Liver (tissue), 9 donors: Measurements from ENCODE around the gene SIT1. TPM values are rescaled to one million over a fixed set of nuclear protein-coding genes. Genes with fewer than 3 reads are reported as not detected.

Experiments
- DNase-seq: peaks from one replicate; pipeline ENCODE4 v3.0.0-alpha.2; 2017; ENCODE audit warnings: low spot score
- H3K27ac ChIP-seq, 2 donors: one replicate each; pipeline ENCODE4 v1.7.0; 2013; ENCODE audit warnings: inconsistent platforms in 2 of 2, low read length in 2 of 2, control low read depth in 1 of 2, low read depth in 1 of 2, mild to moderate bottlenecking in 1 of 2
- H3K27me3 ChIP-seq, 4 donors: one replicate each; pipeline versions ENCODE4 v1.6.1 to v1.7.0; 2013; ENCODE audit warnings: low read length in 3 of 4, inconsistent platforms in 1 of 4, mild to moderate bottlenecking in 1 of 4, moderate library complexity in 1 of 4; ENCODE audit not compliant: control insufficient read depth in 4 of 4, insufficient read depth in 4 of 4
- H3K36me3 ChIP-seq, 4 donors: one replicate each; pipeline versions ENCODE4 v1.6.1 to v1.7.0; 2013; ENCODE audit warnings: low read length in 3 of 4, mild to moderate bottlenecking in 3 of 4, low read depth in 1 of 4, moderate library complexity in 1 of 4; ENCODE audit not compliant: control insufficient read depth in 4 of 4, insufficient read depth in 3 of 4
- H3K4me1 ChIP-seq, 4 donors: one replicate each; pipeline versions ENCODE4 v1.6.1 to v1.7.0; 2013; ENCODE audit warnings: low read length in 3 of 4, mild to moderate bottlenecking in 3 of 4, moderate library complexity in 1 of 4; ENCODE audit not compliant: control insufficient read depth in 4 of 4, insufficient read depth in 4 of 4
- H3K4me3 ChIP-seq, 3 donors: one replicate each; pipeline versions ENCODE4 v1.6.1 to v1.7.0; 2013; ENCODE audit warnings: low read length in 3 of 3, control low read depth in 1 of 3, low read depth in 1 of 3, mild to moderate bottlenecking in 1 of 3
- H3K9ac ChIP-seq, 2 donors: one replicate each; pipeline ENCODE4 v1.7.0; 2013; ENCODE audit warnings: low read length in 2 of 2, mild to moderate bottlenecking in 2 of 2, moderate library complexity in 2 of 2, control low read depth in 1 of 2, low read depth in 1 of 2
- H3K9me3 ChIP-seq, 4 donors: one replicate each; pipeline versions ENCODE4 v1.6.1 to v1.7.0; 2013; ENCODE audit warnings: low read length in 3 of 4; ENCODE audit not compliant: control insufficient read depth in 4 of 4
- FOXA1 ChIP-seq: IDR thresholded peaks from 2 replicates; pipeline ENCODE4 v1.6.1; 2016; ENCODE audit warnings: antibody characterized with exemption
- FOXA2 ChIP-seq: IDR thresholded peaks from 2 replicates; pipeline ENCODE4 v1.6.1; 2016; ENCODE audit warnings: antibody characterized with exemption
- GABPA ChIP-seq, 2 donors: IDR thresholded peaks in 1 of 2; conservative IDR thresholded peaks in 1 of 2; 2 replicates each; pipeline ENCODE4 v1.6.1; 2016; ENCODE audit warnings: antibody characterized with exemption in 2 of 2, mild to moderate bottlenecking in 1 of 2, moderate library complexity in 1 of 2
- HNF4A ChIP-seq, 2 donors: conservative IDR thresholded peaks; 2 replicates each; pipeline ENCODE4 v1.6.1; 2016; ENCODE audit warnings: antibody characterized with exemption in 2 of 2, mild to moderate bottlenecking in 2 of 2
- HNF4G ChIP-seq: IDR thresholded peaks from 2 replicates; pipeline ENCODE4 v1.6.1; 2016; ENCODE audit warnings: antibody characterized with exemption
- JUND ChIP-seq, 2 donors: IDR thresholded peaks; 2 replicates each; pipeline ENCODE4 v1.6.1; 2016; ENCODE audit warnings: antibody characterized with exemption in 2 of 2
- MAX ChIP-seq: IDR thresholded peaks from 2 replicates; pipeline ENCODE4 v1.6.1; 2016; ENCODE audit warnings: antibody characterized with exemption
- NR2F2 ChIP-seq: IDR thresholded peaks from 2 replicates; pipeline ENCODE4 v1.6.1; 2016; ENCODE audit warnings: antibody characterized with exemption
- RAD21 ChIP-seq, 2 donors: IDR thresholded peaks; 2 replicates each; pipeline ENCODE4 v1.6.1; 2016; ENCODE audit warnings: antibody characterized with exemption in 2 of 2, mild to moderate bottlenecking in 2 of 2
- REST ChIP-seq: IDR thresholded peaks from 2 replicates; pipeline ENCODE4 v1.6.1; 2016; ENCODE audit warnings: antibody characterized with exemption, mild to moderate bottlenecking
- RXRA ChIP-seq, 2 donors: IDR thresholded peaks; 2 replicates each; pipeline ENCODE4 v1.6.1; 2017 to 2018; ENCODE audit warnings: antibody characterized with exemption in 2 of 2, mild to moderate bottlenecking in 1 of 2
- SP1 ChIP-seq: IDR thresholded peaks from 2 replicates; pipeline ENCODE4 v1.6.1; 2018; ENCODE audit warnings: antibody characterized with exemption, mild to moderate bottlenecking
- TAF1 ChIP-seq: conservative IDR thresholded peaks from 2 replicates; pipeline ENCODE4 v1.6.1; 2016; ENCODE audit warnings: antibody characterized with exemption, mild to moderate bottlenecking
- WGBS: extraction: QIAGEN DNeasy Blood & Tissue Kit; methylation state at CpG from one replicate; pipeline ENCODE4 v1.1.7; 2013; 5-methylcytosine and 5-hydroxymethylcytosine counted together
- polyA plus RNA-seq, 2 donors: library from polyadenylated mRNA; stranded (reverse) in 1 of 2; unstranded in 1 of 2; fragments of 200-250 nt in 1 of 2; fragments of >200 nt in 1 of 2; fragmentation: Nextera tagmentation in 1 of 2; extraction: Ambion mirVana in 1 of 2; gene quantifications; one replicate each; pipeline versions ENCODE4 v1.2.1 to v1.2.3, GENCODE V29; 2013 to 2015
- total RNA-seq, 2 donors: library from RNA; depleted of rRNA; stranded (reverse); fragments of >200 nt; gene quantifications; one replicate each; pipeline ENCODE4 v1.2.3, GENCODE V29; 2014
- TF ChIP-seq, protein P1 (sequence below): IDR thresholded peaks from 2 replicates; pipeline ENCODE4 v1.6.1; 2016; ENCODE audit warnings: antibody characterized with exemption
- TF ChIP-seq, protein P2 (sequence below): fragments of 150-350 bp; IDR thresholded peaks from 2 replicates; pipeline ENCODE4 v1.5.1; 2017; ENCODE audit warnings: improper control_type of control experiment, low read depth, low read length; ENCODE audit not compliant: missing input control
- donor health status: healthy.
- donor health status: healthy.
- donor health status: healthy.
- donor health status: healthy.
- donor health status: healthy.

The SIT1 gene
- total and polyA plus RNA-seq, 4 donors: 0.17 to 1.1 (median 0.34) TPM

GRCh38 chr9:35664531-35665470 lies 14.1 kb upstream of the SIT1 start, which contains the start of gene ARHGEF39:
TSS of gene ARHGEF39 (minus strand) at chr9:35665195. CDS start at chr9:35665169, 26 bp downstream.
- H3K4me3 ChIP-seq: peak within 1 kb of the TSS in 2 of 3 donors; percentile 50 to 60
- peaks cover 5 to 28% (median 19%) of the 10 kb centered on the region in 4 donors for H3K4me1 ChIP-seq
- H3K27ac ChIP-seq: peak within 1 kb of the TSS in 1 of 2 donors; percentile 31
- no peaks in the 10 kb centered on the region for H3K36me3 ChIP-seq
- H3K27me3 ChIP-seq: no peaks in the 10 kb centered on the region
- WGBS: 8% methylated on average over 58 of the region's 58 CpGs
- H3K9ac ChIP-seq: peak within 1 kb of the TSS; percentile 26 to 55
- no peaks in the 10 kb centered on the region for H3K9me3 ChIP-seq
- DNase-seq: peak; percentile 82
- peak; percentile 49 to 80 for TF ChIP-seq GABPA (IDR thresholded peaks at IDR 0.05 in 1 of 2, conservative IDR thresholded peaks at IDR 0.05 in 1 of 2)
- peak in 1 of 2 donors; percentile 36 for TF ChIP-seq RAD21 (IDR thresholded peaks at IDR 0.05)
- TF ChIP-seq TAF1: no peak

DNA sequence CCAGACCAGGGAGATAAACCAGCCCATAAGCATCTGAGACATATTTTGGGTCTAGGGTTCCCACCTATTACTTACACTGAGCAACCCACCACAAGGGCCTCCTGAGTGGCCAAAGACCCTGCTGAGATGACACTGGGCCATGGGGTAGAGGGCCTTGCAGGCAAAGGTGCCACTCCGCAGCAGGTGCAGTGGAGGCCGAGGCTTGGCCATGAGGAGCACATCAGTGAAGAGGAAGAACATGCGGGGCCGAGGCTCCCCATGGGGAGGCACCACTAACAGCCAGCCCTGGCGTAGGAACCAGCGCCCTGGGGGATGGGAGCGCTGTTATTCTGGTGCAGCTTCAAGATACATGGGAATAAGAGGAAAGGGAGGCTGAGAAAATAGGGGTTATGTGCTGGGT lies 11.7 kb upstream of the SIT1 start:
- no peaks in the 10 kb centered on the region for H3K36me3 ChIP-seq
- H3K27ac ChIP-seq: peak overlapping the region in 1 of 2 donors; percentile 44
- no peaks in the 10 kb centered on the region for H3K9me3 ChIP-seq
- no peak for TF ChIP-seq MAX
- TF ChIP-seq, protein P1, sequence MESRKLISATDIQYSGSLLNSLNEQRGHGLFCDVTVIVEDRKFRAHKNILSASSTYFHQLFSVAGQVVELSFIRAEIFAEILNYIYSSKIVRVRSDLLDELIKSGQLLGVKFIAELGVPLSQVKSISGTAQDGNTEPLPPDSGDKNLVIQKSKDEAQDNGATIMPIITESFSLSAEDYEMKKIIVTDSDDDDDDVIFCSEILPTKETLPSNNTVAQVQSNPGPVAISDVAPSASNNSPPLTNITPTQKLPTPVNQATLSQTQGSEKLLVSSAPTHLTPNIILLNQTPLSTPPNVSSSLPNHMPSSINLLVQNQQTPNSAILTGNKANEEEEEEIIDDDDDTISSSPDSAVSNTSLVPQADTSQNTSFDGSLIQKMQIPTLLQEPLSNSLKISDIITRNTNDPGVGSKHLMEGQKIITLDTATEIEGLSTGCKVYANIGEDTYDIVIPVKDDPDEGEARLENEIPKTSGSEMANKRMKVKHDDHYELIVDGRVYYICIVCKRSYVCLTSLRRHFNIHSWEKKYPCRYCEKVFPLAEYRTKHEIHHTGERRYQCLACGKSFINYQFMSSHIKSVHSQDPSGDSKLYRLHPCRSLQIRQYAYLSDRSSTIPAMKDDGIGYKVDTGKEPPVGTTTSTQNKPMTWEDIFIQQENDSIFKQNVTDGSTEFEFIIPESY: no peak
- TF ChIP-seq RAD21 (IDR thresholded peaks at IDR 0.05): no peak
- no peak for TF ChIP-seq HNF4G
- no peak for TF ChIP-seq REST
- TF ChIP-seq FOXA1: no peak
- TF ChIP-seq GABPA (IDR thresholded peaks at IDR 0.05 in 1 of 2, conservative IDR thresholded peaks at IDR 0.05 in 1 of 2): no peak
- no peak for TF ChIP-seq RXRA (IDR thresholded peaks at IDR 0.05)
- no peak for TF ChIP-seq HNF4A (conservative IDR thresholded peaks at IDR 0.05)
- no peak for TF ChIP-seq TAF1
- no peak for TF ChIP-seq NR2F2
- TF ChIP-seq, protein P2, sequence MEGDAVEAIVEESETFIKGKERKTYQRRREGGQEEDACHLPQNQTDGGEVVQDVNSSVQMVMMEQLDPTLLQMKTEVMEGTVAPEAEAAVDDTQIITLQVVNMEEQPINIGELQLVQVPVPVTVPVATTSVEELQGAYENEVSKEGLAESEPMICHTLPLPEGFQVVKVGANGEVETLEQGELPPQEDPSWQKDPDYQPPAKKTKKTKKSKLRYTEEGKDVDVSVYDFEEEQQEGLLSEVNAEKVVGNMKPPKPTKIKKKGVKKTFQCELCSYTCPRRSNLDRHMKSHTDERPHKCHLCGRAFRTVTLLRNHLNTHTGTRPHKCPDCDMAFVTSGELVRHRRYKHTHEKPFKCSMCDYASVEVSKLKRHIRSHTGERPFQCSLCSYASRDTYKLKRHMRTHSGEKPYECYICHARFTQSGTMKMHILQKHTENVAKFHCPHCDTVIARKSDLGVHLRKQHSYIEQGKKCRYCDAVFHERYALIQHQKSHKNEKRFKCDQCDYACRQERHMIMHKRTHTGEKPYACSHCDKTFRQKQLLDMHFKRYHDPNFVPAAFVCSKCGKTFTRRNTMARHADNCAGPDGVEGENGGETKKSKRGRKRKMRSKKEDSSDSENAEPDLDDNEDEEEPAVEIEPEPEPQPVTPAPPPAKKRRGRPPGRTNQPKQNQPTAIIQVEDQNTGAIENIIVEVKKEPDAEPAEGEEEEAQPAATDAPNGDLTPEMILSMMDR: no peak
- TF ChIP-seq JUND (IDR thresholded peaks at IDR 0.05): no peak
- TF ChIP-seq SP1: no peak
- TF ChIP-seq FOXA2: no peak
- DNase-seq: no peak
- 94% methylated on average over 7 of the region's 7 CpGs for WGBS
- H3K9ac ChIP-seq: no peak overlapping the region
- H3K4me3 ChIP-seq: no peak overlapping the region
- peaks cover 4 to 27% (median 12%) of the 10 kb centered on the region in 4 donors for H3K4me1 ChIP-seq
- no peaks in the 10 kb centered on the region for H3K27me3 ChIP-seq
